Measurements from ENCODE around the gene NECTIN2.
A peak's percentile ranks its signal among the peaks of the same experiment; 100 is the strongest.

Gene NECTIN2

DNA sequence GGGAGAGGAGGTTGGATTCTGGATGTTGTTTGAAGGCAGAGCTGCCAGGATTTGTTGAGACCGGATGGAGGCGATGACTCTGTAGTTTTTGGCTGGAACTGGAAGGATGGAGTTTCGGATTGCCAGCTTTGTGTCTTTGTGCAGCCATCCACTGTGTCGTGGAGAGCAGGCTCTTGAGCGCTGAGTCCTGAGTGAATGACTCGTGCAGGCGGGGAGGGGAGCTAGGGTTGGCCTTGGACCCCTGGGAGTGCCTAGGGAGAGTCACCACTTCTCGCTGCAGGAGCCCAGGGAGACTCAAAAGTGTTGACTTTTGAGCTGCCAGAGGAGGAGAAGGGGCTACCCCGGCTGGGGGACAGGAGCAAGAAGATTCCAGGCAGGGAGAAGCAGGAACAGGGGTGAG lies 48.8 kb downstream of the NECTIN2 start:
- Histone ChIP-seq H3K9me3 (no peaks in the 10 kb centered on the region), H3K36me3 (peaks cover 64% of the 10 kb centered on the region), H3K4me3 (ENCODE audit: low read depth, low read length) (no peak overlapping the region), H3K27me3 (no peaks in the 10 kb centered on the region), H3K4me1 (no peaks in the 10 kb centered on the region)
- TF ChIP-seq, protein P1, sequence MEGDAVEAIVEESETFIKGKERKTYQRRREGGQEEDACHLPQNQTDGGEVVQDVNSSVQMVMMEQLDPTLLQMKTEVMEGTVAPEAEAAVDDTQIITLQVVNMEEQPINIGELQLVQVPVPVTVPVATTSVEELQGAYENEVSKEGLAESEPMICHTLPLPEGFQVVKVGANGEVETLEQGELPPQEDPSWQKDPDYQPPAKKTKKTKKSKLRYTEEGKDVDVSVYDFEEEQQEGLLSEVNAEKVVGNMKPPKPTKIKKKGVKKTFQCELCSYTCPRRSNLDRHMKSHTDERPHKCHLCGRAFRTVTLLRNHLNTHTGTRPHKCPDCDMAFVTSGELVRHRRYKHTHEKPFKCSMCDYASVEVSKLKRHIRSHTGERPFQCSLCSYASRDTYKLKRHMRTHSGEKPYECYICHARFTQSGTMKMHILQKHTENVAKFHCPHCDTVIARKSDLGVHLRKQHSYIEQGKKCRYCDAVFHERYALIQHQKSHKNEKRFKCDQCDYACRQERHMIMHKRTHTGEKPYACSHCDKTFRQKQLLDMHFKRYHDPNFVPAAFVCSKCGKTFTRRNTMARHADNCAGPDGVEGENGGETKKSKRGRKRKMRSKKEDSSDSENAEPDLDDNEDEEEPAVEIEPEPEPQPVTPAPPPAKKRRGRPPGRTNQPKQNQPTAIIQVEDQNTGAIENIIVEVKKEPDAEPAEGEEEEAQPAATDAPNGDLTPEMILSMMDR (IDR thresholded peaks at IDR 0.05; ENCODE audit: low read depth, low read length), result no peak
- DNase-seq, result no peak

DNA sequence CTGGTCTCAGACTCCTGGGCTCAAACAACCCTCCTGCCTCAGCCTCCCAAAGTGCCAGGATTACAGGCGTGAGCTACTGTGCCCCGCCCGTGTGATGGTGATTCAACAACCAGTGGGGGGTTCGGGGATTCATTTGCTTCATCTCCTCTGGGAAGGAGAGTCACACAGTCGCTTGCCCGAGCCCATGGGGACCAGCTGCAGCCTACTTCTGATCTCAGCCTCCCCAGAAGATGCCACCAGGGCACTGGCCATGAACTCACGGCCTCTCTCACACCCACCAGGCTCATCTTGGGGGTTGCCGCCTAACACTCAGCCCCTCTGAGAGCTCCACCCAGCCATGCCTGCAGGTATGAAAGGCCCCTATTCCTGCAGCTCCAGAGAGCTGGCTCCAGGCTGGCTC lies 51.7 kb downstream of the NECTIN2 start:
- TF ChIP-seq, protein P1 (IDR thresholded peaks at IDR 0.05; ENCODE audit: low read depth, low read length), result no peak
- Histone ChIP-seq H3K27me3 (no peaks in the 10 kb centered on the region), H3K4me3 (ENCODE audit: low read depth, low read length) (no peak overlapping the region), H3K4me1 (no peaks in the 10 kb centered on the region), H3K9me3 (no peaks in the 10 kb centered on the region), H3K36me3 (peaks cover 77% of the 10 kb centered on the region)
- DNase-seq, result no peak

GRCh38 chr19:44900328-44901244 lies 54.5 kb downstream of the NECTIN2 start:
- Histone ChIP-seq H3K4me1 (no peaks in the 10 kb centered on the region), H3K4me3 (ENCODE audit: low read depth, low read length) (no peak overlapping the region), H3K27me3 (peaks cover 3% of the 10 kb centered on the region), H3K9me3 (no peaks in the 10 kb centered on the region), H3K36me3 (peaks cover 53% of the 10 kb centered on the region)
- no peak for DNase-seq
- TF ChIP-seq, protein P1 (IDR thresholded peaks at IDR 0.05; ENCODE audit: low read depth, low read length), result no peak

- DNase-seq, result no peak
- TF ChIP-seq, protein P1 (IDR thresholded peaks at IDR 0.05; ENCODE audit: low read depth, low read length), result no peak
Measured at GRCh38 chr19:44903216-44903601, 57.1 kb downstream of the NECTIN2 start.

DNA sequence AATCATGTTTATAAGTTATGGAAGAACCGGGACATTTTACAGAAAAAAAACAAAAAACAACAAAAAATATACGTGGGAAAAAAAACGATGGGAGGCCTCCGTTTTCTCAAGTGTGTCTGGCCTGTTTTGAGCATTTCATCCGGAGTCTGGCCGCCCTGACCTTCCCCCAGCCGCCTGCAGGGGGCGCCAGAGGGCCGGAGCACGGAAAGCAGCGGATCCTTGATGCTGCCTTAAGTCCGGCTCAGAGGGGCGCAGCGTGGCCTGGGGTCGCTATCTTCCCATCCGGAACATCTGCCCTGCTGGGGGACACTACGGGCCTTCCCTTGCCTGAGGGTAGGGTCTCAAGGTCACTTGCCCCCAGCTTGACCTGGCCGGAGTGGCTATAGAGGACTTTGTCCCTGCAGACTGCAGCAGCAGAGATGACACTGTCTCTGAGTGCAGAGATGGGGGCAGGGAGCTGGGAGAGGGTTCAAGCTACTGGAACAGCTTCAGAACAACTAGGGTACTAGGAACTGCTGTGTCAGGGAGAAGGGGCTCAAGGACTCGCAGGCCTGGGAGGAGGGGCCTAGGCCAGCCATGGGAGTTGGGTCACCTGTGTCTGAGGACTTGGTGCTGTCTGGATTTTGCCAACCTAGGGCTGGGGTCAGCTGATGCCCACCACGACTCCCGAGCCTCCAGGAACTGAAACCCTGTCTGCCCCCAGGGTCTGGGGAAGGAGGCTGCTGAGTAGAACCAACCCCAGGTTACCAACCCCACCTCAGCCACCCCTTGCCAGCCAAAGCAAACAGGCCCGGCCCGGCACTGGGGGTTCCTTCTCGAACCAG lies 57.7 kb downstream of the NECTIN2 start:
- TF ChIP-seq, protein P1 (IDR thresholded peaks at IDR 0.05; ENCODE audit: low read depth, low read length), result peak; percentile 92
- peak; percentile 82 for DNase-seq
- H3K36me3 ChIP-seq, result peaks cover 29% of the 10 kb centered on the region
- no peaks in the 10 kb centered on the region for H3K9me3 ChIP-seq
- peak overlapping the region; percentile 16; the same call in 1 of the 2 replicates for H3K4me3 ChIP-seq (ENCODE audit: low read depth, low read length)
- H3K4me1 ChIP-seq, result no peaks in the 10 kb centered on the region
- H3K27me3 ChIP-seq, result peaks cover 13% of the 10 kb centered on the region

More at GRCh38 chr19:44903216-44903601, 57.1 kb downstream of the NECTIN2 start:
- Histone ChIP-seq H3K4me1 (no peaks in the 10 kb centered on the region), H3K4me3 (ENCODE audit: low read depth, low read length) (no peak overlapping the region), H3K9me3 (no peaks in the 10 kb centered on the region), H3K27me3 (peaks cover 13% of the 10 kb centered on the region), H3K36me3 (peaks cover 29% of the 10 kb centered on the region)

Measured in BE2C (cell line).